ENCODE results near the gene PHLDB2.

Gene PHLDB2

DNA sequence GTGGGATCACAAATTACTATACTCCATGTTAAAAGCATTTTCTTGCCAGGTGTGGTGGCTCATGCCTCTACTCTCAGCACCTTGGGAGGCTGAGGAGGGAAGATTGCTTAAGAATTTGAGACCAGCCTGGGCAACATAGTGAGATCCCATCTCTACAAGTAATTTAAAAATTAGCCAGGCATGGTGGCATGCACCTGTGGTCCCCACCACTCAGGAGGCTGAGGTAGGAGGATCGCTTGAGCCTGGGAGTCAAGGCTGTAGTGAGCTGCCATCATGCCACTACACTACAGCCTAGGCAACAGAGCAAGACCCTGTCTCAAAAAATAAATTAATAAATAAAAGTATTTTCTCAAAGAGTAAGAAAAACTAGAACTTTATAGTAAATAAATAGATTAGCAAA is 96.8 kb downstream of the PHLDB2 start:
- in situ Hi-C loops (cut with MboI; ENCODE audit: low sequenced_read_pairs), result loop anchor here (25.0 kb wide), 1 partner anchor 244 kb away; no protein-coding TSS in a partner anchor

DNA sequence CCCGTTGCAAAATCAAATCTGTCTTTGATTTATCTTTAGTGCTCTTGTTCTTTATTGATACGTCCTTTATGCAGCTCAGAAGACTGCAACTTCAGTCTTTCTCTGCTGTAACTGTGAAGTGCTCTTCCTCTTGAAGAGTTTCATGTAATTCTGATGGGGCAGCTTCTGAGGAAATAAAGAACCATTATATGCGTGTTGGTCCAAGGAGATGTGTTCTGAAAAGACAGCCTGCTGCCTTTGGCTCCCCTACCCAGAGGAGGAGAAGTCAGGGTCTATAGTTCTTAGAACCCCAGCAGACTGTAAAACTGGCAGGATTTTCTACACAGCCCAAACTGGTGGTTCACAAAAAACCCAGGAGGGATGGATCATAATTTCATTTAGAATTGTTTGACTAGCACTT is 97.4 kb downstream of the PHLDB2 start:
- in situ Hi-C loops (cut with MboI; ENCODE audit: low sequenced_read_pairs), result loop anchor here (25.0 kb wide), 1 partner anchor 244 kb away; no protein-coding TSS in a partner anchor

DNA sequence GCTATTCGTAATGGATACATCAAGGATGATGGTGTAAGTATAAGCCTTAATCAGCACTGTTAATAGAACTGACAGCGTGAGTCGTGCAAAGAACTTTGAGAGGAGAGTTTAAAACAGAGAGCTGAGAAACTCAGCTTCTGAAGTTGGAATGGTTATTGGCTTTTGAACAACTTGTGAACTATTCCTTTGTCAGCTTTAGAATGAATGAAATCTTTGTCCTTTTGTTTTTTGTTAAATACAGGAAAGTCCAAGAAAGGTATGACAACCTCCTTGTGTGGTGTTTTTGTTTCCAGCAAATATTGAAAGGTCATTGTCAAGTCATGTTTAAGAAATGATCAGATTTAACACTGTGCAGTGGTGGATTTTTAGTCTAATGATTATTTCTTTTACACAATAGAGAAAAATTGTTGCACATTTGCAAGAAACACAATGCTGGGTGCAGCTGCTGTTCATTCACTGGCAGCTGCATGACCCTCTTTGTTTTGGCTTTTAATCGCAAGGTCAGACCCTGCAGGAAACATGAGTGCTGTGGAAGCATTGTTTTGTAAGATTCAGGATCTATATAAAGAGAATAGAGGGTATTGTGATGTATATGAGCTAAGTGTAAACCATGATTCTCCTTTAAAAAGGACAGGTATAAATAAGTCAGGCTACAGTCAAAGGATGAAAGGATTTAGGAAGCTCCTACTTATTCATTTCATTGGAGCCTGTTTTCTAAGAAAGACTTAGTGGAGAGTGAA is 98.1 kb downstream of the PHLDB2 start:
- in situ Hi-C loops (cut with MboI; ENCODE audit: low sequenced_read_pairs), result loop anchor here (25.0 kb wide), 1 partner anchor 245 kb away; no protein-coding TSS in a partner anchor

DNA sequence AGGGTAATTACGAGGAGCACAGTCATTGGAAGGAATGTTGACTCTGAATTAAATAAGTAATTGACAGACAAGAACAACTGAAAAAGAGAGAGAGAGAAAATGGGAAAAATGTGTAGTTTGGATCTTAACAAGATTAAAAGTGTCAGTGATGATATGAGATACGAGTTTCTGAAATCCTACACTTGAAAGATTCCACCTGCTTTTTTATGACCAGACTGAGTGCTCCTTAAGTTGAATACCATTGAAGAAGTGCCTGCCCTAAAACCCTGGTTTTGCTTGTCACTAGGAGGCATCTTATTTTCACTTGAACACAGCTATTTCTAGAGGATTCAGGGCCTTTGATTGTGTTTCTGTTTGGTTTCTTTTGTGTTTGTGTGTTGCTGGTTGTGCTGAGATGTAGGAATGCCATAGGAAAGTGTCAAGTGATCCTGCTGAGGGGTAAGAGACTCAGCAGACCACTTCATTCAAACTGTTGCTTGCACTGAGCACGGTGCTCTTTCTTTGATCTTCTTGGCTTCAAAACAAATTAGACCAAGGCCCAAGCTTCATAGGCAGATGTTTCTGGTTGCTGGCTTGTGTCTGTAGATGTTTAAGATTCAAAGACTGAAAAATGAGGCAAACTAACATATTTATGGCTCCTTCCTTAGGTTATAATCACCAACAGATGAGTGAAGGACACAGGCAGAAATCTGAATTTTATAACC is 102.5 kb downstream of the PHLDB2 start:
- in situ Hi-C loops (cut with MboI; ENCODE audit: low sequenced_read_pairs), result loop anchor here (25.0 kb wide), 1 partner anchor 249 kb away; no protein-coding TSS in a partner anchor

DNA sequence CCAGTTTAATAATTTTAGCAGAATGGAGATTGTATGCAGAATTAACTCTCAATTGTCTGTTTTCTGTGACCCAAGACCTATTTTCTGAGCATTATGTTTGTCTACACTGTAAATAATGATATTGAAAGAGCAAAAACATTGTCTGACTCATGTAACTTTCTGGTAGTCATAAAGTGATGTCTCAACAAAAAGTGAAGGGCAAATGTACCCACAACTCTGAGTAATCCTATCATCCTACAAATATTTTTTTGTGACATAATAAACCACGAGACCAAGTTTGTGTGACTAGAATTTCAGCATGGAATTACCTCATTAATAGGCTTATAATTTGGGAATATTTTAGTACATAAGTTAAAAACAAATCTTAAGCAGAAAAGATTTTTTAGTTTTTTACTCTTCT is 104.4 kb downstream of the PHLDB2 start:
- in situ Hi-C loops (cut with MboI; ENCODE audit: low sequenced_read_pairs), result loop anchor here (25.0 kb wide), 1 partner anchor 251 kb away; no protein-coding TSS in a partner anchor

DNA sequence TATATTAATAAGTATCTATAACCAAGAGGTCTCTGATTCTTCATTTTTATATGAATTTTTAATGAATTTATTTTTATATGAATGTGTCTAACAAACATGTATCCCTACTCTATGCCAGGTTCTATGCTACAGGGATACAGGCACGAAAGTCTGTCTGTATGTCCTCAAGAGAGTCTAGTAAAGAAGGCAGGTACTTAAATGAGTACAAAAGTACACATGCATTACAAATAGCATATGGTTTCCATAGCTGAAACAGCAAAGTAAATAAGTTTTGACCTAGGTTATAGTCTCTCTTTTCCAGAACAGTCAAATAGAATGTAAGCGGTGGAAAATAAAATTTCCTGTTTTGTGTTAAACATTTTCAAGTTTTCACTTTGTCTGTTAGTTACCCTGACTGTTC is 106.4 kb downstream of the PHLDB2 start:
- in situ Hi-C loops (cut with MboI; ENCODE audit: low sequenced_read_pairs), result loop anchor here (25.0 kb wide), 1 partner anchor 253 kb away; no protein-coding TSS in a partner anchor

DNA sequence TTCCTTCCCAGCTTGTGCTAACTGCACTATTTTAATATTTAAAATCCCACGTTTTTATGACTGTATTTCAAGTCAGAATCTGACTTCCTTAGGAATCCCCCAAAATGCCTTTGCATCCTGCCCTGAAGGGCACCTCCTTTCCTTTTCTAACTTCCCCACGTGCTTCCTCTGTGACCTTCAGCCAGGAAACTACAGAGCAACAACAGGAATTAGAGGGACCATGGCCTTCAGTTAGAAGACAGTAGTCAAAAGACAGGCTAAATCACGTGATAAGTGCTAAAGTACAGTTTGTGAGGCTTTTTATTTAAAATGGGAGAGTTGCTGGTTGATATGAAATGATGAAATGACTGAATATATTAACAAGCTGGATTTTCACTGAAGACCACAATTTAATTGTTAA is 108.0 kb downstream of the PHLDB2 start:
- in situ Hi-C loops (cut with MboI; ENCODE audit: low sequenced_read_pairs), result loop anchor here (25.0 kb wide), 1 partner anchor 255 kb away; no protein-coding TSS in a partner anchor

DNA sequence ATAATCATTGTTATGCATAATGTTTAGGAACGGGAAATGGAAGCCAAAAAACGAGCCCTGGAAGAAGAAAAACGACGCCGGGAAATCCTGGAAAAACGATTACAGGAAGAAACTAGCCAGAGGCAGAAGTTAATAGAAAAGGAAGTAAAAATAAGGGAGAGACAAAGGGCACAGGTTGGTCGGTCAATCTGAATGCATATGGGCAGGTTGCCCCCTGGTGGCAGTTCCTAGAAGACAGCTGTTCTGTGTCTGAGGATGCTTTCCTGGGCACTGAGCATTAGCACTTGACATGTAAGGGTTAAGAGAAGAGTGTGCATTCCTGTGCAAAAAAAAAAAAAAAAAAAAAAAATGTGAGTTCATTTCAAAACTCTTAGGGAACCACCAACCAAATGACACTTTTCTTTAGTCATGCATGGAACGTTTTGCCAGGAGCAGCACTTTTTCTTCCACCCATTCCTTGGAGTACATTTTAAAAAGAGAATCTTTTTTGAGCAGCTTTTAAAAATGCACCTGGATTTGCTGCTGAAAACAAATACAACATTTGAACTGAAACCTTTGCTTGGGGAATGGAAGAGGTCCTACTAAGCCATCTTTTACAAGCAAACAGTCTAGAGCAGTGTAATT is 108.7 kb downstream of the PHLDB2 start:
- in situ Hi-C loops (cut with MboI; ENCODE audit: low sequenced_read_pairs), result loop anchor here (25.0 kb wide), 1 partner anchor 255 kb away; no protein-coding TSS in a partner anchor

DNA sequence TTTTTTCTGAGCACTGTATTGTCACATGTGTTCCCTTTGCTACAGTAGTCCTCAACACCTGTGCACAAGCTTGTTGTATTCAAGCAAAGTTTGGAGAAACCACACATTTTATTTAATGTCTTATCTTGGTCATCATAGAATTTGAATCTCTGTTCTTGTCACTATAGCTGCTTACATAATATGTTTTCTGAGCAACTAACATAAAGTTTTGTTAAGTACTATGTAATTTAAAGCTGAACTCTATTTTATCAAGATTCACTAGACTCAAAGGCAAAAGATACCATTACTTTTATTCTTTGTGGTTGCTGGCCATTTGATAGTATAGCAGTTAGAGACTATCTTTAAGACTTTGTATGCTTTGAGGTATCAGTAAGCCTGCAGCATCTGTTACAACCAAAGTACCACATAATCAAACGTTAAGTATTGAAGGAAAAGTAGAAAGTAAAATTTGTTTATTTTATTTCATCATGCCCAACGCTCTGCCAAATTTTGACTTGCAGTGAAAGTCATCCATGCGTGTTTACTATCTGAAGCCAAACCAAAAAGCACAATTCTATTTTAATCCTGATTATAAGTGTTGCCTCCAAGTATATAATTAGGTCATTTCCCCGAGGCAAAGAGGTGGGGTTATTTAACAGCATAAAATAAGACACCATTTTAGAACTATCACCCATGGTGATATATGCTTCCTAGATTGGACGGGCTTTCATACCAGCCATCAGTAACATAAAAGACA is 109.4 kb downstream of the PHLDB2 start:
- in situ Hi-C loops (cut with MboI; ENCODE audit: low sequenced_read_pairs), result loop anchor here (25.0 kb wide), 1 partner anchor 256 kb away; no protein-coding TSS in a partner anchor

DNA sequence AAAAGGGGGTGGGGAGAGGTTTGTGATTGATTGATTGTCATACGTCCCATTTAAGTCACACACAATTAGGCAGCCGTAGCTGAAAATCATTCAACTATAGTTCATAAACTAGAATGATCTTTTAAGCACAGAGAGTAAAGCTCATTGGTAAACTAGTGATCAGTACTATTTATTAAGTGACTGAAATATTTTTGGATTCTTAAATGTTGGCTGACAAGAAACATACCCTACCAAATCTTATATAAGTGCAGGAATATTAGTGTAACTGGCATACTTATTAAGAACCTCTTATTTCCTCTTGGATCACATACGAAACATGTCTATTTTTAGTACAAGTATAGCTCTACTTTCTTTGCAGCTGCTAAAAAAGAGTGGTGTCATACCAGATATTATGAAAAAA is 111.3 kb downstream of the PHLDB2 start:
- in situ Hi-C loops (cut with MboI; ENCODE audit: low sequenced_read_pairs), result loop anchor here (25.0 kb wide), 1 partner anchor 258 kb away; no protein-coding TSS in a partner anchor

DNA sequence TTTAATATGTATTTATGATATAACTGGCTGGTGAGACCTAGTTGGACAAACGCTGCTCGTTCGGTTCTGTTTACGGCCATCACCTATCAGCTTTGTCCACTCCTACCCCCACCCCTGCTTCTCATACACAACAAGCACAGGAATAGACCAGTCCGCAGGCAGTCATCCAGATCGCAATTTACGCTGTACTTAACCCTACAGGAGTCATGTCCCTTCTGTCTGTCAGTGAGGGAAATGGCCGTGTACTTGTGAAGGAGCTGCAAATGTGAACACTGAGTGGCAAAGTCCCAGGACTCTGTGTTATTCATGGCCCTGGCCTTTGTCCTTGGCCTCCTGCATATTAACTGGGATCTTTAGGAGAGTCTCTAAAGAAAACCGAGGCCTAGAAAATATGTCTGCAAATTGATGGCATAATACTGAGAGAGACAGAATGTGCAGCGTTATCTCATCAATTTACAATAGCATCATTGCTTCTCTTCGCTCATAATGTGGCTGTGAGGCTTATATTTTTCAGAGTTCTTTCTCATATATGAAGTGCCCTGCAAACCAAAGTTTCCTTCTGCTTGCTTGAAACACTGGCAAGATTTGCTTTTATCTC is 112.6 kb downstream of the PHLDB2 start:
- in situ Hi-C loops (cut with MboI; ENCODE audit: low sequenced_read_pairs), result loop anchor here (25.0 kb wide), 1 partner anchor 259 kb away; no protein-coding TSS in a partner anchor

DNA sequence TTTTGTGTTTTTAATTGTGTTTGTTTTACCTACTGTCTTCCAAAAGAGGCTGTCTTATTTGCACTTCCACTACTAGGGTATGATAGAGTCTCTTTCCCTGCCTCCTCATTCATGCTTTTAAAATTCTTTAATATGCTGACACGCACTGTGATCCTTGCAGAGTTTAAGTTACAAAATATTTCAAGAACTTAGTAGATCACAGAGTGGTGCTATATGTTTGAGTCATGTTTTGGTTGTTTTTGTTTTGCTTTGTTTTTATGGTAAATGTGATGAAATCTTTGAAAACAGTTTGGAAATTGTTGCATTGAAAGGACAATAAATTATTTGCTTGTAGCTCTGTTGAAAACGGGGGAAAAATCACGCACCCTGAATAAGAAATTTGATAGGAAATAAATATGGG is 113.8 kb downstream of the PHLDB2 start:
- in situ Hi-C loops (cut with MboI; ENCODE audit: low sequenced_read_pairs), result loop anchor here (25.0 kb wide), 1 partner anchor 261 kb away; no protein-coding TSS in a partner anchor

DNA sequence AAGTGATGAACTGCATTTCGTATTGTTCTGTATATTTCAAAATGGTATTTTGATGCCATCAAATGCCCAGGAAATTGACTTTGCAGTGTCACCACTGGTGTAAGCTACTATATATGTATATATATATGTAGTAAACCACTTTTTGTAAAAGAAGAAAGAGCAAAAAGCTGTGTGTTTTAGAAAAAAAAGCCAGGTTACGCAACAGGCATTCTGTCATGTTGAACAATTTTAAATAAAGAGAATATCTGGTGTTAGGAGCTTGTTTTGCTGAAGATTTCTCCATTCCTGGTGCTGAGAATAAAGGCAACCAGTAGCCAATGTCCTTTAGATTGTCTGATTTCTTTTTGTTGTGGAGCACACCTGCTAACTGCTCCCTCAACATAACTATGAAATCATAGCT is 116.1 kb downstream of the PHLDB2 start:
- in situ Hi-C loops (cut with MboI; ENCODE audit: low sequenced_read_pairs), result no loop called here

DNA sequence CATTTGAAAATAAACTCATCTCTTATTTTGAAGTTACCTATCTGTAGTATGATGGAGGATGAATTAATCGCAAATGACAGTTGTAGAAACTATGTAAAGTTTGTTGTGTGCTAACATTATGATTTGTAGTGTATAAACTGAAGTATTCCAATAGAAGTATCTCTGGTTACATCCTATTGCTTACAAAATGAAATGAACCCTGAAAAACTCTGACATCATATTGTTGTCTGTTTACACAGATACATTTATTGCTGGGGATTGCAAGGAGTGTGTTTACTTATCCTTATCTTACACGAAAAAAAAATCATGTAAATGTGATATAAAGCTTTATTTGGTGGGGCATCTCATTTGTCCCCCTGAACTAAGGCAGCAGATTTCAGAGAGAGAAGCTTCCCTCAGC is 117.2 kb downstream of the PHLDB2 start:
- in situ Hi-C loops (cut with MboI; ENCODE audit: low sequenced_read_pairs), result no loop called here

DNA sequence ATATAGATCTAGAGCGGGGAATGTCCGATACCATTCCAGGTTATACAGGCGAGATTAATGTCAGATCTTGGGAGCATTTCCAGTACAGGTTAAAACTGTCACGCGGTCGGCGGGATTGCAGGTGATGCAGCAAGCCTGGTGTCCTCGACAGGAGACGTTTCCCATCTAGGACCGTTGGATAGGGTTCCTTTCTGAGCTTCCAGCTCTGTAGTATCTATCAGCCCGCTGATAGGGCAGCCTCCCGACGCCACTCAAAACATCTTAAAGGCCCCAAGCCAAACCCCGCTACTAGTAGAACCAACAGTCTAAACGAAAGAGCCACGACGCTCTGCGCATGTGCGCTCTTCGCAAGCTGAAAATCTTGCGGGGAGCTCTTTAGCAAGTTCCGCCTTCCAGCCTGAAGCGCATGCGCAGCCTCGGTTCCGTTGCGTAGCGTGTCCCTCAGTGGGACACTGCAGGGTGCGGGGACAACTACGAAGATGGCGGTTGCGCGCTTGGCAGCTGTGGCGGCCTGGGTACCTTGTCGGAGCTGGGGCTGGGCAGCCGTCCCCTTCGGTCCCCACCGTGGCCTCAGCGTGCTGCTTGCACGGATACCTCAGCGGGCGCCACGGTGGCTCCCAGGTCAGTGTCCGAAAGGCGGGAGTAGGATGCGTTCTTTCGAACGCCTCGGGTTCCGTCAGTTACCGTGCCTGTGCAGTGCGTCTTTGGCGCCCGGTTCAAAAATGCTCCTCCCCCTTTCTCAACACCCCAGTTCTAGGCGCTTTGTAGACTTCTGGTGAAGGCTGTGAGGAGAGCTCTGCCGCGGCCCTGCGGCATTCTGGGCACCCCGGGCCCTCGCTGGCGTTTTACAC is 119.7 kb downstream of the PHLDB2 start, which contains the start of gene ABHD10:
ABHD10 (plus strand) TSS at position 444 of the 851 bp plus-strand sequence; CDS start at position 480, 36 bp downstream.
- in situ Hi-C loops (cut with MboI; ENCODE audit: low sequenced_read_pairs), result no loop called here

DNA sequence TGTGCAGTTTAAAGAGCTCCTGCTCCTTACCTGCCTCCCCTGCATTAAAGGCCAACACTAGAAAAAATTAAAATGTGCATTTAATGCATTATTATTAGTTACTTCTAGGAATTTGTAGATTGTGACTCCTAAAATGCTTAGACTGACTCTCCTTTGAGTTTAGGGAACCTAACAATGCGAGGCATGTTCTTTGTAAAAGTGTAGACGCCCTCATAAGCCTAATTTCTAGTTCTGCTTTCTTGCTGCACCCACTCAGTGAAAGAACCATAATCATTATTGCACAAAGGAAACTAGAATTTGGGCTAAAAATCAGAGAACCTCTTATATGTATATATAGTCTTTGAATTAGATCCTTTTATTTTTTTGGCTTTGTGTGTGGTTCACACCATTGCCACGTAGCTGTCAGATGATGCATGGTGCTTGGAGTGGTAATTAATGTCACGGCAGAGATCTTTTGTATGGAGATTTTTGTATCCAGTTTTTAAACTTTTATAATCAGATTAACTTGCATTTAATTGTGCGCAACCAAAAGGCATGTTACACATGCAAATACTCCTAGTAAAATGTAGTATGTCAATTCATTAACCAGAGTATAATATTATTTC is 120.5 kb downstream of the PHLDB2 start:
- in situ Hi-C loops (cut with MboI; ENCODE audit: low sequenced_read_pairs), result no loop called here

DNA sequence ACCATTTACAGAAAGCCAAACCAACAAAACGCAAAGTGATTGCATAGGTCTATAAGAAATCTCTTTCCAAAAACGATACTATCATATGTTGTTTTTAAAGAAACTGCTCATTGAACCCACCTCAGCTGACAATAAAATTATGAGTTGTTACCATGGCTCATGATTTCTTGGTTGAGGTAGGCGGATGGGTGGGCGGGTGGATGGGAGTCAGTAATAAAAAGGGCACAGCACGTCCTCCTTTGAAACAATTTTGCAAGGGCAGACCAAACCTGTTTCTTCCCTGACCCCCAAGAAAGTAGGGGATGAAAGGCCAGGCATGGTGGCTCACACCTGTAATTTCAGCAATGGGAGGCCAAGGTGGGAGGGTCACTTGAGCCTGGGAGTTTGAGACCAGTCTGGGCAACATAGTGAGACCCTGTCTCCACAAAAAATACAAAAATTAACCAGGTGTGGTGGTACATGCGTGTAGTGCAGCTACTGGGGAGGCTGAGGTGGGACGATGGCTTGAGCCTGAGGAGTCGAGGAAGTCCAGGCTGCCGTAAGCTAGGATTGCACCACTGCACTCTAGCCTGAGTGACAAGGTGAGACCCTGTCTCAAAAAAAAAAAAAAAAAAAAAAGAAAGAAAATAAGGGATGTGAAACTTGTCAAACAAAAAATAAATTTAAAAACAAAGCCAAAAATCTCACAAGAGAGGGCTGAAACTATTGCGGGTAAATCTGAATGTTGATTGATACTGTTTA is 121.8 kb downstream of the PHLDB2 start:
- in situ Hi-C loops (cut with MboI; ENCODE audit: low sequenced_read_pairs), result no loop called here

DNA sequence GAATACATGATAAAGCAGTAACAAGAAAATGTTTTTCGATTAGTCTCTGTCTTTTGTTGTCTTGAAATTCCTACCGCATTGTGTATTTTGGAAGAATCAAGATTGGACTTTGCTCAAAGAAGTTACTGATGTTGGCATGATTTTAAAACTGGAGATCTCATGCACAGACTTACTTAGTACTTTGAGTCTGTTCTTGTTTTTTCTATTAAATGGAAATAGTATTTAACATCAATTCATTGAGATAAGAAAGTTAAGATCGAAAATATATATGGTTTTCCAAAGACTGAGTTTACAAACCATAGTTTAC is 122.3 kb downstream of the PHLDB2 start:
- in situ Hi-C loops (cut with MboI; ENCODE audit: low sequenced_read_pairs), result no loop called here

All from HL-60/S4 treated with retinoic acid at 250 ng/mL for 4 days and 3 days (cell line).